AG10803 (cell line): ENCODE measurements around the gene INTS11.
A peak's percentile ranks its signal among the peaks of the same experiment; 100 is the strongest.

ENCODE experiments used
- DNase-seq: peaks from one replicate; pipeline ENCODE4 v3.0.0; 2010; ENCODE audit warnings: low read depth
- H3K4me3 ChIP-seq: 2 replicates; pipeline ENCODE4 v1.5.1; 2011; ENCODE audit warnings: mild to moderate bottlenecking, low read length, control low read depth
- CTCF ChIP-seq: conservative IDR thresholded peaks from 2 replicates; pipeline ENCODE4 v1.5.1; 2011; ENCODE audit warnings: mild to moderate bottlenecking, low read length, control low read depth, inconsistent platforms

The INTS11 gene

DNA sequence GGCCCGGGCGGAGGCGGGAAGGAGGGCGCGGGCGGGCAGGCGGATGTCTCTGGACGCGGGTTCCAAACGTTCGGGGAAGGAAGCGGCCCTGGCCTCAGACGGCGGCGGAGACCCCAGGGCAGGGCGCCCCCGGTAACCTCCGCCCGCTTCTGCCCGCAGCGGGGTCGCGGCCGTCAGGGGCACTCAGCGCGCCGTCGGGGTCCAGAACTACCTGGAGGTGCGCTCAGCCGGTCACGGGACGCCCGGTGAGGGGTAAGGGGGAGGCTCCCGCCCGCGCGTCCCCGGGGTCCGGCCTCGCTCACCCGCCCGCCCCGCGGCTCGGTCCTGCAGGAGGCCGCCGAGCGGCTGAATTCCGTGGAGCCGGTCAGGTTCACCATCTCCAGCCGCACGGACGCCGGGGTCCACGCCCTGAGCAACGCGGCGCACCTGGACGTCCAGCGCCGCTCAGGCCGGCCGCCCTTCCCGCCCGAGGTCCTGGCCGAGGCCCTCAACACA is 15.7 kb downstream of the INTS11 start:
- no peak for DNase-seq
- peak overlapping the region; percentile 64 for H3K4me3 ChIP-seq
- TF ChIP-seq CTCF: no peak

DNA sequence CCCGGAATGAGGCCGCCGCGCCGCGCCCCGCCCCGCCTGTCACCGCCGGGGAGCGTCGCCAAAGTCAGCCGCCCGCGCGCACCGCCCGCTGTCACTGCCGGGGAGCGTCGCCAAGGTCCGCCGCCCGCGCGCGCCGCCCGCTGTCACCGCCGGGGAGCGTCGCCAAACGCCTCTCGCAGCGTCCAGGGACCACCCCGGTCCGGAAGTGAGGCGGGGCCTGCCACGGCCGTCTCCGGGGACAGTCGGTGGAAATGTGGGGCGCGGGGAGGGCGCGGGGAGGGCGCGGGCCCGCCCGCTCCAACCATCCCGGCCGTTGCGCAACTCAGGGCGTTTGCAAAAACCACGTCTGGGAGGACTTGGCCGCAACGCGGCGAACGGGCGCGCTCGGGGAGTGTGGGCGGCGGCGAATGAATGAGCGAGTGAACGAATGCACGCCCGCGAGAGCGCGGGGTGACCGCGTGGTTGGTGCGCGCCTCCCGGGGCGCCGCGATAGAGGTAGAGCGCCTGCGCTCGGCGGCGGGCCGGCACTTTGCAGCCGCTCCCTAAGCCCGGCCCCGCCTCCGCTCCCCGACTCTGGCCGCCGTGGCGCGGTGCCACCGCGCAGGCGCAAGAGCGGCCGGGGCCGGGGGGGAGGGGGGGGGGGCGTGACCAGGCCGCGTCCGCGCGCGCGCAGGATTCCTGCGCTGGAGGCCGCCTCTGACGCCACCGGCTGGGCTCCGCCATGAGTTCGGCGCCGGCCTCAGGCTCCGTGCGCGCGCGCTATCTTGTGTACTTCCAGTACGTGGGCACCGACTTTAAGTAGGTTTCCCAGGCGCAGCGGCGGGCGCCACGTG is 16.3 kb downstream of the INTS11 start, which contains the start of the genes ACAP3 and PUSL1:
Gene ACAP3 (minus strand): TSS at position 8 of the 833 bp plus-strand sequence. CDS start 115 bp downstream, outside the sequence.
Gene PUSL1 (plus strand): TSS at position 675 of the 833 bp plus-strand sequence. CDS start 47 bp downstream, at position 722.
- peak within 1 kb of the TSS; percentile 72 for H3K4me3 ChIP-seq
- peak; percentile 94 for DNase-seq
- TF ChIP-seq CTCF: no peak

DNA sequence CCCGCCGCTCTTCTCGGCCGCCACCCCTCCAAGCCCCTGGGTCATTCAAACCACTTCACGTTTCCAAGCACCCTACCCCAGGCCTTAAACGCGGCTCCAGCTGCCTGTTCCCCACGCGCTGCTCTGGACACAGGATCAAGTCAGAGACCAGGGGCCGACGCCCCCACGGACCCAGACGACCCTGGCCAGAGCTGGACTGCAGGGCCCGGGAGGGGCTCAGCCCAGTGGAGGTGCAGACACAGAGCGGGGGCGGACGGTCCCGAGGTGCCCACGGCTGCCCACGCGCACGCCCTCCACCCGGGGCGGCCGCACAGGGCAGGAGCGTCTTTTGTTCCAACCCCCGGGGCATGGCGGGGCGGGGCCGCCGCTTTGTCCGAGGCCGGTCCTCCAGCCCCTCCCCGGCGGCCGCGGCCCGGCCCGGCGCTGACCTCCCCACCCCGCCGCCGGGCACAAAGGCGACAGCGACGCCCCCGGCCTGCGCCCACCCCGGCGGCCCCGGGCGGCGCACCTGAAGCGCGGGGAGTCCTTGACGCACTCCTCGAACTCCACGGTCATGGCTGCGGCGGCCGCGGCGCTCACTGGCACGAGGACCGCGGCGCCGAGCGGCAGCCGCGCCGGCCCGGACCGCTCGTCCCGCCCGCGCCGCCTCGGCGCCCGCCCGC is 17.1 kb downstream of the INTS11 start:
- no peak for DNase-seq
- peak overlapping the region; percentile 72 for H3K4me3 ChIP-seq
- no peak for TF ChIP-seq CTCF

DNA sequence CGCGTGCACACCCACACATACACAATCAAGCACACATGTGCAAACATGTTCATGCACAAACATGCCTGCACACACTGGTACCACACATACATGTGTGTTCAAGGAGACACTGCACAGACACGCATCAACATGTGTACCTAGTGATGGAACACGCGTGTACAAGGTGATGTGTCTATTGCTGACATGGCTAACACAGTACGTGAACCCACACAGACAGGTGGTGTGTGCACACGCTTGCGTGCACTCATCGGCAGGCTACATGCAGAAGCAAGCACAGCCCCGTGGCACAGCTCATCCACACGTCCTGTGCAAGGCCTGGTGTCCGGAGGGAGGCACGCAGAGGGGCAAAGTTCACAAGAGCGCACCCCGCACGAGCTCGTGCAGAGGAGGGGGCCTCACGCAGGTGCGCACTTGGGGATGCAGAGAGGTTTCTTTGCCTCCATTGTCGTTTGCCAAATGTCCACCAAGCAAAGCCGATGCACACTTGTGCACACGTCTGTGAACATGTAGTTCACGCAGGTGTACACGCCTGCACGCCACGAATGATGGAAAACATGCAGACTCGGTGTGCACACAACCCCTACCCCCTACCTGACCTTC is 17.7 kb downstream of the INTS11 start:
- no peak for TF ChIP-seq CTCF
- DNase-seq: no peak
- H3K4me3 ChIP-seq: peak overlapping the region; percentile 72

GRCh38 chr1:1306070-1306660 is 18.3 kb downstream of the INTS11 start:
- DNase-seq: no peak
- TF ChIP-seq CTCF: peak; percentile 44
- H3K4me3 ChIP-seq: peak overlapping the region; percentile 72

GRCh38 chr1:1305300-1306069 is 19.0 kb downstream of the INTS11 start:
- peak; percentile 18; the same call in 1 of the 2 replicates for TF ChIP-seq CTCF
- peak; percentile 70 for DNase-seq
- H3K4me3 ChIP-seq: peak overlapping the region; percentile 72
